GM18526 (cell line): ENCODE measurements around the gene CUZD1.

ENCODE experiments used
- POLR2A ChIP-seq: IDR thresholded peaks from 3 replicates; pipeline ENCODE4 v1.6.1; 2011; ENCODE audit not compliant: insufficient read length; ENCODE audit errors: extremely low read depth

The CUZD1 gene

DNA sequence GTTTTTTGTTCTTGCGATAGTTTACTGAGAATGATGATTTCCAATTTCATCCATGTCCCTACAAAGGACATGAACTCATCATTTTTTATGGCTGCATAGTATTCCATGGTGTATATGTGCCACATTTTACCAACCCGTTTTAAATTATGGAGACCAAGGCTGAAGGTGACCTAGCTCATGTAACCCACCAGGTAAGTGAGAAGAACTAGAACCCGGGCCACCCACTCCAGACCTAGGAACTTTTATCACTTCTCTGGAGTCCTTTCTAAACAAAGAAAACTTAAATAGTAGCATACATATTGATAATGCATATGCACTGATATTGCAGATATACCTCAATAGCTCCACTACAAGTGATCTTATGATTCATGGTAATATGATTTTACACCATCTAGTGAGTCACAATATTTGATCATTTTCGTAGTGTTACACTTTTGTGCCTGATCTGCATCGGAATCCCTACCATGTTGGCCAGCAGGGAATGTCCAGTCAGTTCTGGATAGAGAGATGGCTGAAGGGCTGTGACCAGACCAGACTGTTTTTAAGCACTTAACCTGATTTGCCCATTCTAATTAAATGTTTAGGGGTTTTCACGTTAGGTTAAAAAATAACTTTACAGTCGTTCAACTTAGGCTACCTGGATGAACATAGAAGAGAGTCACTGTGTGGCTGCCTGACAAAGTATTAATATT, 15.2 kb downstream of the CUZD1 start:
- TF ChIP-seq POLR2A: no peak

DNA sequence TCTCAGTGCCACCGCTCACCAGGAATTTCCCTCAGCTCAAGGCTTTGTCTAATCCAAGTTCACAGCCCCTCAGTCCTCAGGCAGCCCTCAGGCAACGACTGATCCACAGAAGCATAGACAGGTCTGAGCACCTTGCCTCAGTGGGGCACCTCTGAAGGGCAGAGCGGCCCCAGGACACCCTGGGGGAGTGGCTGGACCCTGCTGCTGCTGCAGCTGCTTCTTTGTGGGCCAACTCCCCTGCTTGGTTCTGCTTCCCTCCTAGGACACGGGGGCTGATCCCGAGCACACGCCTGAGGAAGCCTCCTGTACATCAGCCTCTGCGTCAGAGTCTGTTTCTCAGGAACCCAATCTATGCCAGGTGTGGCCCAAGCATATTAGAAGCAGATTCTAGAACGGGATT, 16.2 kb downstream of the CUZD1 start:
- no peak for TF ChIP-seq POLR2A

DNA sequence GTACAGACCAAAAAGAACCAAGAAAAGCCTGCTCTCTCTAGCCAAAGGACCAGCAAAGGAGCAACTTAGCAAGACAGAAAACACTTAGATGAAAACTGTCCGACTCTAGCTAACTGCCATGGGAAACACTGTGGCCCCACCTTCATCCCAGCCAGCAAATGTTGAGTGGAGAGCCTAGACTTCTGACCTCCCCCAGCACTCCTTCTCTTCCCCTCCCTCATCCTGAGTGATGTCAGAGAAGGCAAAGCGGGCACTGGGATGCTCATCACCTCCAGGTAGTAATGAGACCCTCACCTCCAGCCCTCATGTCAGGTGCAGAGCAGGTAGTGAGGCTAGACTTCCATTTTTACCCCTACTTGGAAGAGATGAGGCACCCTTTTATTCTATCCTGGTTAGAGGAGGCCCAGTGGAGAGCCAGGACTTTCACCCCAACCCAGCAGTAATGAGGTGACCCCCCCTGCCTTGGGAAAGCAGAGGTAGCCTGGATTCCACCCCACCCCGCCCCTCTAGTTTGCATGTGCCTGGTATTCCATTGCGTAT, 16.9 kb downstream of the CUZD1 start:
- TF ChIP-seq POLR2A: no peak

DNA sequence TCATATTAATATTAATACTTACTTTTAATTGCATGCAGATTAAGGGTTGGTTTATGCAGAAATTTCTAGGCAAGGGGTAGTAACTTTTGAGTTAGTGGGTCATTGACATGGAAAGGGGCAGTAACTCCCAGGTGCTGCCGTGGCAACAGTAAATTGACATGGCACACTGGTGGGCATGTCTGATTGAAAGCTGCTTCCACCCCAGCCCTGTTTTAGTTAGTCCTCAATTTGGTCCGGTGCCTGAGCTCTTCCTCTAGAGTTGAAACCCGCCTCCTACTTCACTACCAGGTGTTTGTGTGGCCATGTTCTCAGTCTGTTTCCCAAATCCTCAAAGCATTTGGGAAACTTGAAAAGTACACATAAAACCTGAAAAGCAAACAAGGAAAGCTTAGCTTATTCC, 18.4 kb downstream of the CUZD1 start:
- TF ChIP-seq POLR2A: no peak

DNA sequence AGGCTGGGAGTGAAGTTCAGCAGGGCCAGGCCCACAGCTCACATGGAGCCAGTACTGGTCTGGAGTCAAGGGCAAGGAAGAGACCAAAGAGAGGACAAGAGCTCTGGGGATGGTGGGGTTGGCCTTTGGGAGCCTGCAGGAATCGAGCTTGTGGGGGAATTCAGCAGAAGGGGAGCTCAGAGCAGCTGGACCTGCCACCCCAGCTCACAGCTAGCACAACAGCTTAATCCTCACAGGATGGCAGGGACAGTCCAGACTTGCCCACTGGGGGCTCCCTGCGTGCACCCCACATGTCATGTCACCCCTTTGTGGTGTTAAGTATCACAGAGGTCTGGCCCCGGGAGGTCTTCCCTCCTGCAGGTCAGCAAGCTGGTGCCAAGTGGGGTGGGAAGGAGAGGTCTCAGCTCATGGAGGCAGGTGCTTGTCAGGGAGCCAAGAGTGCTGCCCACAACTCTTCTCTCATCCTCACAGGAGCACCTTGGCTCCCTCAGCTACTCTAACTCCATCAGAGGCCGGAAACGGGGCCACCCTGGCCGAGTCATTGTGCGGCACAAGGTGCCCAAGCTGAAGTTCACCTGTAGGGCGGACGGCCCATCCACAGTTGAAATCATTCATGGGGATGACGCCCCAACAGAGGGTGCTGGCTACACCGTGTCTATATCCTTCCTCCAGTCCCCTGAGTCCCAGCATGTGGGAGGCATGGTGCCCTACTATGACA, 22.5 kb downstream of the CUZD1 start:
- no peak for TF ChIP-seq POLR2A

DNA sequence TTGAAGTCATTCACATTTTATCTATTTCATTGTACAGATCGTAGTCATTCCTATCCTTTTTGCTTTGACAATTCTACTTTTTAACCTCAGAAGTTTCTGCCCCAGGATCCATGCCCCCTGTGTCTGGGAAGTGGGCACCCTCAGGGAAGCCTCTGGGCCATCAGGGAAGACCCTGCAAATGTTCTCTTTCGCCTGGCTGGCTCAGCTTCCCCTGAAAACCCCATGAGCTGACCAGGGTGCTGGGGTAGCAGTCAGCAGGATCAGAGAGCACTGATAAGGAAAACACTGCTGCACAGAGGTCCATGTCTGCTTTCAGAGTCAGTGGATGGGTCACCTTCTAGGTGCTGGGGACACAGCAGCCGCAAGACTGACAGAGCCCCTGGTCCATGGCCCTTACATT, 23.8 kb downstream of the CUZD1 start:
- no peak for TF ChIP-seq POLR2A

DNA sequence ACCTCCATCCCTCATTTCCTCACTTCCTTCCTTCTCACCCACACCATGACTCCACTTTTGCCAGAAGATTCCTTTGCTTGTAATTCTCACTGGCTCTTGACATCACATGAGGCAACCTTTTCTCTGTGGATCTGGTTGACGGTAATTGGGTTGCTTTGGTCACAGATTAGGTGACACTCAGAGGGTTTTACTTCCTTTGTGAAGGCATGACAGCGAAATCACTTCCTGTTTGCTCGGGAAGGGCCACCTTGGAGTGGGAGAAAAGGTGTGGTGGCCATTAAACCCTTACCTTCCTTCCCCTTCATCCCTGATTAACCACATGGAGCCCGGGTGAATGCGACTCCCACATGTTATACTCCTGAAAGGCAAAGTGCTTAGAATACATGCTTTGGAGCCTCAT, 30.2 kb downstream of the CUZD1 start:
- no peak for TF ChIP-seq POLR2A

DNA sequence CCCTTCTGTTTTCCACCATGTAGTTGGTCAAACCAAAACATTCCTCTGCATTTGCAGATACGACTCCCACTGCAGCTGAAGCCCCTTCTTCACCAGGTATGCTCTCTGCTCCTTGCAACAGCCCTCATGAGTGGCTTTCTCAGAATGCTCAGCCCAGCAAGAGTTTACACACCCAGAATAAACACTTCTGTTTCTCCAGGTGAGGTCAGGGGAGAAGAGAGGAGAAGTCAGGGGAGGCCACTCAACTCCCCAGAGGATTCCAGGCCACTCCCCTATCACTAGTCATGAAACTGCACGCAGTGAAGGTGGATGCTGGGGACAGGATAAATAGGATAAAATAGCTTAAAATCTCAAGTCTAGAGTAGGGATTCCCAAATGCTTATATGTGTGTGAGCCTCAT, 31.2 kb downstream of the CUZD1 start:
- TF ChIP-seq POLR2A: no peak

DNA sequence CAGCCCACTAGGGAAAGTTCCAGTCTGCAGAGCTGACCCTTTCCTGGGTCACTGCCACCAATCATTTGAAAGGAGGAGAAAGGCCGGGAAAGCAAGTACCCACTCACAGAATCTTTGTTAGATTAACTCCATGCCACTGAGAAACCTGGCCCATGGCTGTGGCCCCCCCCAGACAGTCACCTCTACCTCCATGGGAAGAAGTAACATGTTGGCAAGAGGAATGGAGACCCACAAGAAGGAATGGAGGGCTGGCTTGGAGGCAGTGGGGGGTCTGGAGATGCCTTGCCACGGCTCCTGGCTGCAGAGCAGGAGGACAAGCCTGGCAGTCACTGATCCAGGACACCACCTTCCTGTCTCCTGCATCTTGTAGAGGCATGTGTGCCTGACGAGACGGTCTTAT, 32.9 kb downstream of the CUZD1 start:
- no peak for TF ChIP-seq POLR2A

DNA sequence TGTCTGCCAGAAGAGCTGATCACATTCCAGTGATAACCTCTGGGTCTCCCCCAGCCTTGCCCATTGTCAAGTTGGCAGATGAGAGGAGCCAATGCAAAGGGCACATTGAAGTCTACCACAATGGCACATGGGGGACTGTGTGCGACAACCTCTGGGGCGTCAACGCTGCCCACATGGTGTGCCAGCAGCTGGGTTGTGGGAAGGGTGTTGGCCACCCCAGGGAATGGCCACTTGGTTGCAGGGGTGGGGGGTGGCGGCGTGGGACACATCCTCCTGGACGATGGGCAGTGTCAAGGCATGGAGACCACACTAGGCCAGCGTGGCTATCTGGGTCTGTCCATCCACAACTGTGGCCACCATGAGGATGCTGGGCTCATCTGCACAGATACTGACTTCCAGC, 43.4 kb downstream of the CUZD1 start:
- no peak for TF ChIP-seq POLR2A

DNA sequence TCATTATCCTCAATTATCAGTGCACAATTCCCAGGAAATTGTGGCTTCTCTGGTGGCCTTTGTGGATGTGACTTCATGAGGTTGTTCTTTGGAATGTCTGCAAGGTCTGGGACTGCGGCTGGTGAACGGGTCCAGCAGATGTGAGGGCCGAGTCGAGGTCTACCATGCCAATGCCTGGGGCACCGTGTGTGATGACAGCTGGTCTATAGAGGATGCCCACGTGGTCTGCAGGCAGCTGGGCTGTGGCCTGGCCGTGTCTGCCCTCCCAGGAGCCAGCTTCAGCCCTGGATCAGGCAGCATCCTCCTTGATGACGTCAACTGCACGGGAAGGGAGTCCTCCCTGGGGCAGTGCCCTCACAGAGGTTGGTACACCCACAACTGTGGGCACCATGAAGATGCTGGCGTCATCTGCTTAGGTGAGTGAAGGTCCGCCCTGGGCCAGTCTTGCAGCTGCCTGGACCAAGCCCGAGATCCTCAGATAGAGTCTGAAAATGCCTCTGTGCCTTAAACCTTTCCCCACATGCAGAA, 46.9 kb downstream of the CUZD1 start:
- no peak for TF ChIP-seq POLR2A

DNA sequence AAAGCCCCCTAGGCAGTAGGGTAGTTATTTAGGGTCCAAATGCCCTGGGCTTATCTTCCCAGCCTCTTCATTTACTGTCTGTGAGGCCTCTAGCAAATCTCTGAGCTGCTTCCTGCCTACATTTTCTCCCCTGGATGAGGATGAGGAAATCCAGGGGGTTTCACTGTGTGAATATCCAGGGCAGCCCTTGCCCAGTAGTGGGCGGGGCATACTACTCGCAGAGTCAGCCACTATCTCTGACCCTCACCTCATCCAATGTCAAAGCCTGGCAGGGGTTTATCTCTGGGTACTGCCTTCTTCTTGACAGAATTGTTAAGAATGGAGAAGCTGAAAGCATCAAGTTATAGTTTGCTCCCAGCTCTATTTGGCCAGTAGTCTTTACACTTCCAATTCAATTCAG, 48.9 kb downstream of the CUZD1 start:
- TF ChIP-seq POLR2A: no peak

DNA sequence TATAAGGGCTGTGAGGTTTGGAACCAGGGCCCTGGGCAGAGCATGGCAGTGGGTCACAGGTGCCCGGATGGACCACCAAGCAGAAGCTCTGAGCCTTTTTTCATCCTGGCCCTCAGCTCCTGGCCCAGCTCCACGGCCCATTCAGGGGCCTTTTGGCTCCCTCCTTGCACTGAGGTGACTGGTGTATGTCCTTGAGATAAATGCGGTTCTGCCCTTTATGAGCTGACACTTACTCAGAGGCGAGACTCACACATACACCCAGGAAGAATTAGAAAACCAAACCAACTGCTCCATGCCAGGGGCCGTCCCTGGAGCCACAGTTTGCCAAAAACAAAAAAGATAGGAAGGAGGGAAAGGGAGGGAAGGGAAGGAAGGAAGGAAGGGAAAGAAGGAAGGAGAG, 49.7 kb downstream of the CUZD1 start:
- no peak for TF ChIP-seq POLR2A

DNA sequence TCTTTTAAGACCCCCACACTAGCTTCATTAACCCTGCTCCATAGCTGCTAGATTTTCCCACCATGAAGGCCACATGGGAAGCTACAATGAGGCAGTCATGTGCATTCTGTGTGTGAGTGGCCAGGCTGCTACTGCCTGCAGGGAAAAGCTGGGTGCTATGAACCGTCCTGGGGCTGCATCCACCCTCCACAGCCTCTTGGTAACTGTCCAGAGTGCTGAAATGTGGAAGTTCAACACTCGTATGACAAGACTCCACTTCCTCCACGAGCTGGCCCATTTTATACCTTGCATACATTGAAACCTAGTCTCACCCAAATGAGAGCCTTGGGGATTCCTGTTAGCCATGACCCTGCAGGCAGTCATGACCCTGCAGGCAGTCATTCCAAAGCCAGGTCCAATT, 59.4 kb downstream of the CUZD1 start:
- no peak for TF ChIP-seq POLR2A

DNA sequence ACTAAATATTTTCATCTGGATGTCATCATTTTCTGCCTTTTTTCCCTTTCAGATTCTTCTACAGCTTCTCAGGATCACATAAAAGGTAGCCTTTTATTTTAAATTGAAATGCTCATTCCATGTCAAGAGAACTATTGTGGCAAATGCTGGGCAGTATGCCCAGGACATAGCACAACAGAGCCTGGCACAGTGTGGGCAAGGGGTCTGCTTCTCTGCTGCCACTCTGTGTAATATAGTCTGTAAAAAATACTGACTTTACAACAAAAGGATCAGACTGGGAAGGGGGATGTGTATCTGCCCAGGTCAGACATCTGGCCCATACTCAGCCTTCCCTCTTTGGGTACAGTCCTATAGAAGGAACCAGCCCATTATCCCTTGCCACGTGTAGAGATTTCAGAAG, 62.7 kb downstream of the CUZD1 start:
- TF ChIP-seq POLR2A: no peak
